DMS79 treated with DMSO at 0.1 percent for 48 hours (cell line): ENCODE results near the gene PAFAH2.
"Not testable (repeated sequence)": the region's sequence is repeated elsewhere in the genome, so short reads cannot be mapped to it uniquely, and the experiment has no call there.

ENCODE experiments used
- DNase-seq: peaks from one replicate; lab custom pipeline; 2025; lab: John Stamatoyannopoulos, UW

Gene PAFAH2

GRCh38 chr1:25985171-25985570, 12.7 kb downstream of the PAFAH2 start:
- DNase-seq = no peak

DNA sequence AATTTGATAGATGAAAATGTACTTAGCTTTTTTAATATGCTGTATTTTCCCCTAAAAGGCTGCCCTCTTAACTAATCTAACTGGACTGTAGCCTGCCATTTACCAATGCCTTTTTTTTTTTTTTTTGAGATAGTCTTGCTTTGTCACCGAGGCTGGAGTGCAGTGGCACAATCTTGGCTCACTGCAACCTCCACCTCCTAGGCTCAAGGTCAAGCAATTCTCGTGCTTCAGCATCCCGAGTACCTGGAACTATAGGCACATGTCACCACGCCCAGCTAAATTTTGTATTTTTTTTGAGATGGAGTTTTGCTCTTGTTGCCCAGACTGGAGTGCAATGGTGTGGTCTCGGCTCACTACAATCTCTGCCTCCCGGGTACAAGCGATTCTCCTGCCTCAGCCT, 18.7 kb downstream of the PAFAH2 start:
- no peak for DNase-seq

DNA sequence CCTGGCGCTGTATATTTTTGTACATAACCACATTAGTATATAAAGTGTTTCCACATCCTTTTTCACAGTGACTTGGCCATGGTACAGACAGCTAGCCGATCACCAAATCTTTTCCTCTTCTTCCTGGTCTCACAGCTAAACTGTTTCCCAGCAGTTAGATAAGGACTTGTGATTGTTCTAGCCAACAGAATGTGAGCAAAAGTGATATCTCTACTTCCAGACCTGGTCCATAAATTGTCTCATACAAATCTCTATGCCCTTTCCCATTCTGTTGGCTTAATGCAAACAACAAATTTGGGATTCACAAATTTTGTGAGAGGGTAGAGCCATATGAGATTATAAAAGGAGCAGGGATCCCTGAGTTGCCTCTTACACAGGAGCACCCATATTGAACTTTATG, 19.5 kb downstream of the PAFAH2 start:
- DNase-seq = no peak

- no peak for DNase-seq
Observed at GRCh38 chr1:25977801-25978200, 20.1 kb downstream of the PAFAH2 start.

- DNase-seq = no peak
Observed at GRCh38 chr1:25973610-25974321, 24.1 kb downstream of the PAFAH2 start.

GRCh38 chr1:25971811-25972180, 26.1 kb downstream of the PAFAH2 start:
- DNase-seq = no peak

- no peak for DNase-seq
Observed at GRCh38 chr1:25971066-25971810, 26.6 kb downstream of the PAFAH2 start.

DNA sequence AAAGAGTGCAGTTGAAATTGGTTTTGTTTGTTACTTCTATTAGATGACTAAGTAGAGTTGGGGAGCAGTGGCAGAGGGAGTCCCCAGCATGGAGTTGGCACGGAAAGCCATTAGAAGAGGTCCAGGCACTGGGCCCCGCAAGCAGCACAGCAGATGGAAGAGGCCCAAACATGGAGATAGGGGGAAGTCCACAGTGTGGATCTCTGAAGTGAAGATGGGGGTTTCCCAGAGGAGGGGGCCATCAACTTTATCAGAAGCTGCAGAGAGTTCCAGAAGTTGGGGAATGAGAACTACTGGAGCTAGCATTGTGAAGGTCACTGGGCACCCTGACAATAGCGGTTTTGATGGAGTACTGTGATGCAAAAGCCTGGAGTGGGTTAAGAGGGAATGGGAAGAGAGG, 30.6 kb downstream of the PAFAH2 start:
- no peak for DNase-seq

DNA sequence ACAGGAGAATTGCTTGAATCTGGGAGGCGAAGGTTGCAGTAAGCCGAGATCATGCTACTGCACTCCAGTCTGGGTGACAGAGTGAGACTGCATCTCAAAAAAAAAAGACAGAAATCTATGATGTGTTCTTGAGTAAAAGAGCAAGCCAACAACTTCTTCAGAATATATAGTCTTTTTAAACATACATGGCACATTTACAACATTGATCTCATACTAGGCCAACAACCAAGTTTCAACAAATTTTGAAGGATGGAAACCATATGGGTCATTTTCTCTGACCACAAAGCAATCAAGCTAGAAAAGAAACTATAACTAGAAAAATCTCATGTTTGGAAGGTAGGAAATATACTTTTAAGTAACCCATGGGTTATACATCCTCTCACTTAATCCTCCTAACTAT, 38.3 kb downstream of the PAFAH2 start:
- DNase-seq = no peak

- no peak for DNase-seq
Observed at GRCh38 chr1:25958465-25958864, 39.4 kb downstream of the PAFAH2 start.

- DNase-seq = no peak
Observed at GRCh38 chr1:25955553-25955952, 42.3 kb downstream of the PAFAH2 start.

DNA sequence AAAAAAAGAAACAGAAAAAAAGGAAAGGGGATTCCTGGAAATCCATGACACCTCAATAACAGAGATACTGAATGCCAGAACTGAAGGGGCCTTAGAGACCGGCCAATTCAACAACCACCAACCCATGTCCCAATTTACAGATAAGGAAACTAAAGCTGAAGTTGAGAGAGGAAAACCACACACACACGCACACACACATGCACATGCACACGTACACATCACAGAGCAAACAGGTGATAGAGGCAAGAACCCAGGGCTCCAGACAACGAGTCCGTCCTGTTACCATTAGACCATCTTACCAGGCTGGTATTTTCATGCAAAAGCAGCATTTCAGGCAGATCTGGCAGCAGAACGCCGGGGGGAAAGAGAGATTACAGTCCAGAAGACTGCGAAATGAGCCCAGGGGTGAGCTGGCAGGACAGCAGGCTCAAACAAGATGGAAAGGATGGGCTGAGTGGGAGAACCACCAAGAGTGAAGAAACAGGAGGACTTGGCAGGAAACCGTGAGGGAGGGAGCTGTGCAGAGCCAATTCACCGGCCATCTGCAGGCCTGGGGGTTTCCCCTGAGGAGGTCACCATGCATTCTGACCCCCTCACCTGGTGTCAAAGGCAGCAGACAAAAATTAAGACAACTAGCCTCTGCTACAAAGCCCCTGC, 43.5 kb downstream of the PAFAH2 start:
- DNase-seq = no peak

DNA sequence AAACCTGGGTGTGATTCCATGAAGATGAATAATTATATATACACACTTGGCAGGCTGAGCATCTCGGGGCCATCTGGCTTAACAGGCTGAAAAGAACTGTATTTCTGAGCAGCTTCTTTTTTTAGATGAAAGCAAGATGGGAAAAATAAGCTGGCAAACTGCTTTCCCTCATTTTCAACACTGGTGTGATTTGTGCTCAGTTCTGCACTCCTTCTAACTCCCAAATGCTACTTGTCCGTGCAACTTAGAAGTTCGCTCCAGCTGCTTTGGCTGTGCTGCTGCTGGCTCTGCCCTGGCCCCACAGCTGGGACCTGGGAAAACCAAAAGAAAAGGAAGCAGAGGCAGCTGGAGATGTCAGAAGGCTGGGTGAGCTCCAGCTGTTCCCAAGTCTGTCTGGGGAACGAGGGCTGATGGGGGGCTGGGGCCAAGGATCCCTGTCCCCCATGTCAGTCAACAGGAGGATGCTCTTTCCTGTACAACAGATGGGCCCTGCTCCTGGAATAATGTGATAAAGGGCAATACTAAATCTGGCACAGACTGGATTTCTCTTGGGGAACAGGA, 44.9 kb downstream of the PAFAH2 start:
- DNase-seq = no peak

DNA sequence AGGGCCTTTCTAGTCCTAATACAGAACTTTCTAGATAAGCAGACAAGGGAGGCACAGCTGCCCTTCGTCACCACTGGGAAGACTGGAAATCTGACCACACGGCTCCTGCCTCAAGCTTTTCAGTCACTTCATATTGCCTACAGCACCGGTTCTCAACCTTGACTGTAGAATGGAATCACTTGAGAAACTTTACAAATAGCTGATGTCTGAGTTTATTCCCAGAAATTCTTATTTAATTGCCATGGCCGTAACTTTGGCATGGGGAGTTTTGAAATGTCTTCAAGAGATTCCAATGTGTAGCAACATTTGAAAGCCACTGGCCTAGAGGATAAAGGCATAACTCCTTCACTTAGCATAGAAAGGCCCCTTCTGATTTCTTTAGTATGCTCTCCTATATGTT, 49.2 kb downstream of the PAFAH2 start:
- DNase-seq = no peak

GRCh38 chr1:25947027-25947426, 50.8 kb downstream of the PAFAH2 start:
- no peak for DNase-seq

DNA sequence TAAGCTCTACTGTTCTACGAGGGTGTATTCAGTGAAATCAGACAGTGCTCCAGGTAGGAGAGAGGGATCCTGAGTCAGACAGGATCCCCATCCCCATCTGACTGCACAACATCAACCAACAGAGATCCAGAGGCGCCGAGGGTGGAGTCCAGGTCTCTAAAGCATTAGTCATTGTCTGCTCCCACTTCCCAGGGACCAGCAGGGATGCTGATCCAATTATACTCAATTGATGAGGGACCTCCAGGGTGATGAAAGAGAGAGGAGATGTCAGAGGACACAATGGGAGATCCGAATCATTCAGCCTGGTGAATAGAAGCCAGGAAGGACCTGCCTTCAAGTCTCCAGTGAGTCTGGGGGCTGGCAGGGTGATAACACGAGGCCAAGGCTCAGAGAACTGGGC, 52.1 kb downstream of the PAFAH2 start:
- no peak for DNase-seq

DNA sequence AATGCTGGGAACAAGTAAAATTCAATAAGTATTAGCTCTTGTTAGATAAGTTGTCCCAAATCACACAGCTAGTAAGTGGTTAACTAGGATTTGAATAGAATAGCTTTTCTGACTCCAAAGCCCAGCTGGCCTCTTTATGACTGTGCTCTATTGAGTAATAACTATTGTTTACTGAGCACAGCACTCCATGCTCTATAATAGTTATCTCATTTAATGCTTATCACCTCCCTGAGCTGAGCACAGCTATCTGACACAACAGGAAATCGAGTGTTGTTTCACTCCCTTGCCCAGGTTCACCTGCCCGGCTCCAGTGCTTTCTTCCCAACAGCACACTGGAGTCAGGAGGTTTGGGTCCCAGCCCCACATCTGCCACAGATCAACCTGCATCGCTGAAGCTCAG, 52.9 kb downstream of the PAFAH2 start:
- no peak for DNase-seq

- DNase-seq = not testable (repeated sequence)
Observed at GRCh38 chr1:25943511-25943910, 54.4 kb downstream of the PAFAH2 start.

DNA sequence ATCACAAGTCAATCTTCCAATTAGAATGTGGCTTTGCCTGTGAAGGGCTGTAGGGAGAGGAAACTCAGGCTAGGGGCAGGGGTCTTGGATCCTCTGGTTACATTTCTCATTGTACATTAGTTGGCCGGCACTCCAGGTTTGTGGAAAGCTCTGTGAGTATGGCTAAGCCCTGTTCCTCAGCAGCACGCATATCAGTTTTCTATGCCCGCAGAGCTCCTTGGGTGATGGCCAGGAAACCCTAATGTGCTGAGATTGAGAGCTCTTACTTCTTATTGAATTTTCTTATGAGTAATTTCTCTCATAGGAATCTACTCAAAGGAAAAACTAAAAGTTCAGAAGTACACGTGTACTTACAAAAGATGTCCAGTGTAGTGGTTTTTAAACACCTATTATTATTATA, 60.9 kb downstream of the PAFAH2 start:
- peak; percentile 77 for DNase-seq

GRCh38 chr1:25933479-25934365, 64.1 kb downstream of the PAFAH2 start:
- no peak for DNase-seq

DNA sequence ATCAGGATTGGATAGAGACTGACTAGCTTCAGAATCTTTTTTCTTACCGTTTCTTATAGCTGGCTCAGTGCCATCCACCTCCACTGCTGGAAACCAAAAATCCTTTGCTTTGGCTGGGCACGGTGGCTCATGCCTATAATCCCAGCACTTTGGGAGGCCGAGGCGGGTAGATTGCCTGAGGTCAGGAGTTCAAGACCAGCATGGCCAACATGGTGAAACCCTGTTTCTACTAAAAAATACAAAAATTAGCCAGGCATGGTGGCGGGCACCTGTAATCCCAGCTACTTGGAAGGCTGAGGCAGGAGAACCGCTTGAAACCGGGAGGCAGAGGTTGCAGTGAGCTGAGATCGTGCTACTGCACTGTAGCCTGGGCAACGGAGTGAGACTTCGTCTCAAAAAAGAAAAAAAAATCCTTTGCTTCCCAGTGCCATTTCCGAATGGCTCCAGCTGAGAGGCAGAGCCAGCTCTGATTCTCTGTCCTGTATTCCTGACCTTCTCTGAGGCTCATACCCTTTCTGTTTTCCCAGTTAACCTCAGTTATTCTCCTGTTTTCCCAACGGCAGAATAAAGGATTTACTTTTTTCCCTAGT, 65.0 kb downstream of the PAFAH2 start:
- DNase-seq = not testable (repeated sequence)

DNA sequence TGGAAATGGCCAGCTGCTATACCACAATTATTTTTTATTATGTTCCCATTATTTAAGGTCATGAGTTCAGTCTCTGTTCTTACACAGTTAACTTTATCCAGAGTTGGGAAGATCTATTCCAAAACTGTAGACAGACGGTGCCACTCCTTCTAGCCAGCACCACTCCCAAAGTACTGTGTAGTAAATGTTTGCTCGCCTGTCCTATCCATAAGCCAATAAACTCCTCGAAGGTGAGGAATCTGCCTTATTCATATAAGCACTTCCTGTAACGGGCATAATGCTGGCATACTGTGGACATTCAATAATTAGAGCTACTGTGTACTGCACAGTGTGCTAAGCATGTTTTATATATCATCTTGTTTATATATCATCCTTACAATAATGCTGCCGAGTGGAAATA, 65.5 kb downstream of the PAFAH2 start:
- no peak for DNase-seq
